RWPE2 (cell line): ENCODE data around the gene VAC14.

Source experiments
- ATAC-seq: fragments of 200-7000 bp; cut with Tn5 transposase; 3 replicates; pipeline ENCODE4 v1.9.1; 2021; ENCODE audit warnings: low read depth
- DNase-seq: peaks from one replicate; pipeline ENCODE4 v3.0.0-alpha.2; 2020; ENCODE audit warnings: low spot score
- H3K27ac ChIP-seq: fragments of 450-650 bp; 2 replicates; pipeline ENCODE4 v1.5.1; 2017; ENCODE audit warnings: mild to moderate bottlenecking; ENCODE audit not compliant: poor library complexity, severe bottlenecking
- H3K27me3 ChIP-seq: fragments of 250-450 bp; sonication (Bioruptor Pico); 2 replicates; pipeline ENCODE4 v1.5.1; 2021; ENCODE audit warnings: mild to moderate bottlenecking, moderate library complexity; ENCODE audit not compliant: insufficient read depth, poor library complexity, severe bottlenecking
- H3K36me3 ChIP-seq: fragments of 250-450 bp; sonication (Bioruptor Pico); 2 replicates; pipeline ENCODE4 v1.5.1; 2020; ENCODE audit warnings: low read depth, mild to moderate bottlenecking, moderate library complexity
- H3K4me1 ChIP-seq: fragments of 250-450 bp; sonication (Bioruptor Pico); 2 replicates; pipeline ENCODE4 v1.5.1; 2021; ENCODE audit warnings: mild to moderate bottlenecking, moderate library complexity; ENCODE audit not compliant: insufficient read depth, poor library complexity, severe bottlenecking
- H3K4me3 ChIP-seq: fragments of 250-450 bp; sonication (Bioruptor Pico); 2 replicates; pipeline ENCODE4 v1.5.1; 2021; ENCODE audit warnings: mild to moderate bottlenecking, moderate library complexity; ENCODE audit not compliant: severe bottlenecking
- H3K9me3 ChIP-seq: fragments of 250-450 bp; sonication (Bioruptor Pico); 2 replicates; pipeline ENCODE4 v1.5.1; 2021; ENCODE audit warnings: mild to moderate bottlenecking, moderate library complexity; ENCODE audit not compliant: severe bottlenecking
- TF ChIP-seq, protein P1 (sequence below): fragments of 450-650 bp; IDR thresholded peaks from one replicate; pipeline ENCODE4 v1.5.1; 2017; ENCODE audit warnings: mild to moderate bottlenecking, moderate library complexity; ENCODE audit not compliant: poor library complexity, severe bottlenecking

The VAC14 gene

DNA sequence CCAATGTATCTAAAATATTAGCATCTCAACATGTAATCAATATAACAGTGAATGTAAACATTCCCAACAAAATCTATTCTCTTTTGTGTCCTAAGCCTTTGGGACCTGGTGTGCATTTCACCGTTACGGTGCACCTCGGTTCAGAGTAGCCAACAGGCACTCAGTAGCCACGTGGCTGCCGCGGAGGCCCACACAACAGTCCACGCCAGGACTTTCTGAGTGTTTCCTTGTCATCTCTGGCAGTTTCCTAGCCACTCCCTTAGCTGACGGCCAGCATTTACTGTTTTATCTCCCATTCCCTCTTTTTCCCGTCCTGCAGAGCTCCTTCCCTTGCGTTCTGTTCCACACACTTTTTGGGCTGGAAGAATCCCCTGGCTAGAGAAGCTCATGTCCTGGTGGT, 36.3 kb downstream of the VAC14 start:
- no peak overlapping the region for H3K27ac ChIP-seq
- ATAC-seq: no peak
- H3K4me3 ChIP-seq: no peak overlapping the region
- H3K9me3 ChIP-seq: no peaks in the 10 kb centered on the region
- TF ChIP-seq, protein P1, sequence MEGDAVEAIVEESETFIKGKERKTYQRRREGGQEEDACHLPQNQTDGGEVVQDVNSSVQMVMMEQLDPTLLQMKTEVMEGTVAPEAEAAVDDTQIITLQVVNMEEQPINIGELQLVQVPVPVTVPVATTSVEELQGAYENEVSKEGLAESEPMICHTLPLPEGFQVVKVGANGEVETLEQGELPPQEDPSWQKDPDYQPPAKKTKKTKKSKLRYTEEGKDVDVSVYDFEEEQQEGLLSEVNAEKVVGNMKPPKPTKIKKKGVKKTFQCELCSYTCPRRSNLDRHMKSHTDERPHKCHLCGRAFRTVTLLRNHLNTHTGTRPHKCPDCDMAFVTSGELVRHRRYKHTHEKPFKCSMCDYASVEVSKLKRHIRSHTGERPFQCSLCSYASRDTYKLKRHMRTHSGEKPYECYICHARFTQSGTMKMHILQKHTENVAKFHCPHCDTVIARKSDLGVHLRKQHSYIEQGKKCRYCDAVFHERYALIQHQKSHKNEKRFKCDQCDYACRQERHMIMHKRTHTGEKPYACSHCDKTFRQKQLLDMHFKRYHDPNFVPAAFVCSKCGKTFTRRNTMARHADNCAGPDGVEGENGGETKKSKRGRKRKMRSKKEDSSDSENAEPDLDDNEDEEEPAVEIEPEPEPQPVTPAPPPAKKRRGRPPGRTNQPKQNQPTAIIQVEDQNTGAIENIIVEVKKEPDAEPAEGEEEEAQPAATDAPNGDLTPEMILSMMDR: no peak
- no peaks in the 10 kb centered on the region for H3K27me3 ChIP-seq
- H3K36me3 ChIP-seq: 0 out of 2 replicates have a peak, but pooled peaks cover 9% of the 10 kb centered on the region
- no peak for DNase-seq
- peaks cover 25% of the 10 kb centered on the region for H3K4me1 ChIP-seq

- ATAC-seq (no peak), DNase-seq (no peak)
- no peaks in the 10 kb centered on the region for H3K9me3 ChIP-seq
- H3K4me1 ChIP-seq: peaks cover 16% of the 10 kb centered on the region
- 0 out of 2 replicates have a peak, but pooled peaks cover 13% of the 10 kb centered on the region for H3K36me3 ChIP-seq
- peak overlapping the region; percentile 42 for H3K27ac ChIP-seq
- TF ChIP-seq, protein P1: no peak
- no peak overlapping the region for H3K4me3 ChIP-seq
- no peaks in the 10 kb centered on the region for H3K27me3 ChIP-seq
Measured at GRCh38 chr16:70760221-70760620, 40.7 kb downstream of the VAC14 start.

DNA sequence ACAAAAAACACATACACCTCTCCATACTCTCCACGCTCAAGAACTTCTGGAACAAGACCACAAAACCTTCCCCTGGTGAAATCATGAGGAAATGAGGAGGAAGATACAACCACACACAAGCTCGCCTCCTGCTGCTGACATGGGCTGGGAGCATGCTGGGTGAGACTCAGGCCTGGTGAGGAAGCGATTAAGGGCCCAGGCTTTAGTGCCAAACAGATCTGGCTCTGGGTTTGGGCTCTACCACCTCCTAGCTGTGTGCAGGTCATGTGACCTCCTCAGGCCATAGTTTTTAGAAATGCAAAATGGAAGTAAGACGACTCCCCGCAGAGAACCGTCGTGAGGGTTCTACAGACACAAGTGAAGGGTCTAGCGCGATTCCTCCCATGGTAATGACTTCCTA, 41.3 kb downstream of the VAC14 start:
- DNase-seq: no peak

DNA sequence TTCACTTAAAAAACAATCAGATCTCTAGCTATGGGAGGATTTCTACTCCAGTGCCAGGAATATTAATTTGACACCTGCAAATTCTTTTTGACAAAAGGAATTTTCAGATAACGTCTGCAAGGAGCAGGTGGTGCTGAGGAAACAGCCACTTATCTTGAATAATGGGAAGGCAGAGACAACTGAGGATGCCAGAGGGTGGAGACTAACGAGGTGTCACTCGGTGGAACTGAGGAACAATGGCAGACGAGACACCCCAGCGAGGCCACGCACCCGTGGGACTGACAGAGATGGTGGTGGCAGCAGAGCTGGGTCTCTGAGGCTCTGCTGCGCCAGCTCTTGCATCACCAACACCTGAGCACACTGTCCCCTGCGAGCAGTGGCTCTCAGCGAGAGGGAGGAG, 42.2 kb downstream of the VAC14 start:
- no peaks in the 10 kb centered on the region for H3K27me3 ChIP-seq
- no peak for ATAC-seq
- peaks cover 16% of the 10 kb centered on the region for H3K4me1 ChIP-seq
- H3K36me3 ChIP-seq: 0 out of 2 replicates have a peak, but pooled peaks cover 13% of the 10 kb centered on the region
- no peaks in the 10 kb centered on the region for H3K9me3 ChIP-seq
- TF ChIP-seq, protein P1: no peak
- H3K27ac ChIP-seq: no peak overlapping the region
- no peak overlapping the region for H3K4me3 ChIP-seq
- no peak for DNase-seq

More for the DNA sequence above, 41.3 kb downstream of the VAC14 start:
- no peak for ATAC-seq
- H3K27ac ChIP-seq: no peak overlapping the region
- H3K9me3 ChIP-seq: no peaks in the 10 kb centered on the region
- H3K27me3 ChIP-seq: no peaks in the 10 kb centered on the region
- peaks cover 16% of the 10 kb centered on the region for H3K4me1 ChIP-seq
- H3K4me3 ChIP-seq: no peak overlapping the region
- H3K36me3 ChIP-seq: 0 out of 2 replicates have a peak, but pooled peaks cover 13% of the 10 kb centered on the region
- TF ChIP-seq, protein P1: no peak

DNA sequence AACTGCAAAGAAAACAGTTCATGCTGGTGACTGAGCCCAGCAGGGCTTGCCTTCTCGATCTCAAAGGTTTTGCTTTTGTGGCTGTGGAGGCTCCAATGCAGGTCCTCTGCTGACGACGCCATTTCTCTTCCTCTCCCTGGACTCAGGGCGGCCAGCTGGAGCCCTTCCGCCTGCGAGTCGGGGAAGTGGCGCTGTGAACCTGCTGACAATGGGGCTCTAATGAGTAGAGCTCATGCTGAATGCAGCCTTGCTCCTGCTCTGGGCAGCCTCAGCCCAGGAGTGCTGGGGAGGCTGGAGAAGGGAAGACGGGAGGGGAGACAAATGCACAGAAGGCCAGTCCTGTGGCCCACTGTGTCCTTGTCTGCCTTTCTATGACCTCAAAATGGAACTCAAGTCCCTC, 43.8 kb downstream of the VAC14 start:
- peak; percentile 39 for DNase-seq
- no peak for ATAC-seq
- H3K4me3 ChIP-seq: no peak overlapping the region
- H3K9me3 ChIP-seq: no peaks in the 10 kb centered on the region
- H3K27ac ChIP-seq: no peak overlapping the region
- peaks cover 16% of the 10 kb centered on the region for H3K4me1 ChIP-seq
- H3K27me3 ChIP-seq: no peaks in the 10 kb centered on the region
- TF ChIP-seq, protein P1: no peak
- H3K36me3 ChIP-seq: 0 out of 2 replicates have a peak, but pooled peaks cover 8% of the 10 kb centered on the region
